Skeletal muscle satellite cell (primary cell): ENCODE measurements around the gene SYNJ2.

ENCODE experiments used
- H3K27me3 ChIP-seq: 2 replicates; pipeline ENCODE4 v1.7.0; 2013; ENCODE audit warnings: low read length; ENCODE audit not compliant: control insufficient read depth, insufficient read depth
- H3K36me3 ChIP-seq: 2 replicates; pipeline ENCODE4 v1.7.0; 2013; ENCODE audit warnings: mild to moderate bottlenecking, control low read depth, low read length; ENCODE audit not compliant: insufficient read depth
- H3K4me1 ChIP-seq: 2 replicates; pipeline ENCODE4 v1.7.0; 2013; ENCODE audit warnings: low read length; ENCODE audit not compliant: control insufficient read depth, insufficient read depth
- H3K4me2 ChIP-seq: 2 replicates; pipeline ENCODE4 v1.7.0; 2013; ENCODE audit warnings: mild to moderate bottlenecking, low read length
- H3K4me3 ChIP-seq: 2 replicates; pipeline ENCODE4 v1.7.0; 2013; ENCODE audit warnings: low read length
- H3K9ac ChIP-seq: 2 replicates; pipeline ENCODE4 v1.7.0; 2013; ENCODE audit warnings: mild to moderate bottlenecking, low read depth, low read length, moderate library complexity
- H3K9me3 ChIP-seq: replicated peaks from 2 replicates; pipeline ENCODE4 v1.7.0; 2013; ENCODE audit warnings: mild to moderate bottlenecking, control low read depth, low read length

Gene SYNJ2

DNA sequence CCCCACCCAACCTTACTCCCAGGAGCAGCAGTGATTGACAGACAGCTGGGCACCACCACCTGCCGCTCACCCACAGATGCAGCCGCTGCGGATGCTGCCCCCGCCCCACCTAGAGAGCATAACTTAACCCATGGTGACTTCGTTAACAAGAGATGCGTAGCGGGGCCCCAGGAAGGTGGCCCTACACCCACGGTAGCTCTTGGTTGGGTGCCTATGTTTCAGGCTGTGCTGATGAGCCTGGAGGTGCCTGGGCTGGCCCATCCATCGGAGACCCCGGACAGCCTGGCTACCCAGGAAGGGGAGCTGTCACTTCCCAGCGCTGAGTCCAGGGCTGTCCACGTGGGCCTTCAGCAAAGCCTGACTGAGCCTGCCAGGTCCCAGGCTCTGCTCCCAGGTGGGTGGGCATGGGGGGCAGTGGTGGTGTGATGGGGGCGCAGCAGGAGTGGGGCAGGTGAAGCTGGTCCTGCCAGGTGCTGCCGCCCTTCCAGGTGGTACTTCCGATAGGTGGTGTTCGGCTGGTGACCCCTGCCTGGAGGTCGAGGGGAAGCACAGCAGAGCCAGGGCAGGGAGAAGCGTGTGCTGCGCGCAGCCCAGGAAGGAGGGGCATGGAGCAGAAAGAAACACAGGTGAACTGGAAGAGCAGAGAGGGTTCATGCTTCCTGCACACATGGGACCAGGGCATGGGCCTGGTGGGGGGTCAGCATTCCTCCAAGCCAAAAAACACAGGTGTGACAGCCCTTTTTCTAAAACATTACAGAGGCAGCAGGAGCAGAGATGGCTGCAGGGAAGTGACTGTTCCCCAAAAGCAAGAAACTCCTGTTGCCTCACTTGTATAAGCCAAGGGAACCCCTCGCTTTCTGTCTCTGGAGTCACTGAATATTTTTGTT is 56.9 kb downstream of the SYNJ2 start:
- Histone ChIP-seq H3K9me3 (no peaks in the 10 kb centered on the region), H3K9ac (no peak overlapping the region), H3K4me3 (no peak overlapping the region), H3K36me3 (peaks cover 50% of the 10 kb centered on the region), H3K4me2 (no peak overlapping the region), H3K4me1 (peaks cover 67% of the 10 kb centered on the region), H3K27me3 (no peaks in the 10 kb centered on the region)

DNA sequence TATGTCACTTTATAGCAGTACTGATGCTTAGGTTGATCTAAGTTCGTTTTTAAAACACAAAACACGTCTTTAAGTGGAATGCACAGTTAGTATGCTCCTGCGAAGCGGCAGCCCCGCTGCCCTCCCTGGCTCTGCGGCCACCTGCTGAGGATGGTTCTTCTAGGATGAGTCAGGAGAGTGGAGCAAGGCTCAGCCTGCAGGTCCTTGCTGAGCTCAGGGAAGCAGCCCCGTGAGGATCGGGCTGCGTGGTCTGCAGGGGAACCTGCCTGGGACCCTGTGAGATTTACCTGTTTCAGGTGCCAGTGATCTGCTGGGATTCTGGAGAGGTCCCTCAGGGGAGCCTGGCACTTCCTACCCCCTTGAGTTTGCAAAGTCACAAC is 57.5 kb downstream of the SYNJ2 start:
- Histone ChIP-seq H3K36me3 (peaks cover 50% of the 10 kb centered on the region), H3K27me3 (no peaks in the 10 kb centered on the region), H3K4me2 (no peak overlapping the region), H3K4me3 (no peak overlapping the region), H3K9ac (peak overlapping the region; percentile 62), H3K9me3 (no peaks in the 10 kb centered on the region), H3K4me1 (peaks cover 69% of the 10 kb centered on the region)

DNA sequence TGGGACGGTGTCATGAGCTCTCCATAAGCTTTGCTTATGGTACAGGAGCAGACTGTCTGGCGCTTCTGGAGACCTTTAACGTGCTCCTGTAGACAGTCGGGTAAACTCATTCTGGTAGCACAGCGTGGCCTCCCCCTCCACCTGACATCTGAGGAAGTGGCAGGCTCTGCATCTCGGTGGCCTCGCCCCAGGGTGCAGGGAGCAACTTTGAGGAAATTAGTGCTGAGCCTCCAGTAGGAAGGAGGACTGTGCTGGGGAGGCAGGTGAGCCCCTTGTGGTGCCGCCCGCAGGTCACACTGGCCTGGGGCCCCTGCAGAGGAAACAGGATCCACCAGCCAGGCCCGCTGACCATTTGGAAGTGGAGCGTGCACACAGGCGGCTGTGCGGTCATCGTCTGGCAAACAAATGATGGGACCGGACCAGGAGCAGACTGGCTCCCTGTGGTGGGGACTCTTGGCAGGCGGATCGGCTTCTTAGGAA is 57.9 kb downstream of the SYNJ2 start:
- no peaks in the 10 kb centered on the region for H3K27me3 ChIP-seq
- no peaks in the 10 kb centered on the region for H3K9me3 ChIP-seq
- H3K4me2 ChIP-seq, result peak overlapping the region; percentile 72
- H3K9ac ChIP-seq, result peak overlapping the region; percentile 62
- H3K36me3 ChIP-seq, result peaks cover 50% of the 10 kb centered on the region
- peaks cover 70% of the 10 kb centered on the region for H3K4me1 ChIP-seq
- no peak overlapping the region for H3K4me3 ChIP-seq

DNA sequence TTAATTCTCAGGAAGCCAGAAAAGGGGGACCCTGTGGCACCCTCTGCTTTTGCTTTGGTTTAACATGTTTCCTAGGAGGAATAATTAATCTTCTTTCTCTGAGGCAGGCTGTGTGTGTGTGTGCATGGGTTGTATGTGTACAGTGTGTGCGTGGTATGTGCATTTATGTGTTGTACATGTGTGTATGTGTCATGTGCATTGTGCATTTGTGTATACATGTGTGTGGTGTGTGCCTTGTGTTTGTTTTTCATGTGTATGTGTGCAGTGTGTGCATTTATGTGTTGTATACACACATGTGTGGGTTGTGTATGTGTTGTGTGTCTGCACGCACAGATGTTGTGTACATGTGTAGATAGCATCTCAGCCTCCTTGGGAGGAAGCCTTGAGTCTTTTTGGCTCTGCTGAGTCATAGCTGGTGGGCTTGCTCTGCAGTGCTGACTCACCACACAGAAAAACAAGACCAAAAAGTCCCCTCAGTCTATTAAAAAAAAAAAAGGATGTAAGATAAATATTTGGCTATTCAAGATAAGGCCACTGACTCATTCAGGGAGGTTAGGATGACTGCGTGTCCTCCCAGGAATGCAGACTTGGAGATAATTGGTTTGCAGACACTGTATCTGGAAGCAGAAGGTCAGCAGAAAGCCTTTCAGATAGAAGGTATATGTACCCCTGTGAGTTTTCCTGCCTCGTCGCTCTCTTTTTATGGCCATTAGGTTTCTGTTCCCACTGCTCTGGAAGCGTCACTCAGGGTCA is 58.6 kb downstream of the SYNJ2 start:
- Histone ChIP-seq H3K4me3 (peak overlapping the region; percentile 46), H3K9me3 (no peaks in the 10 kb centered on the region), H3K4me2 (peak overlapping the region; percentile 72), H3K36me3 (peaks cover 52% of the 10 kb centered on the region), H3K9ac (peak overlapping the region; percentile 68), H3K27me3 (no peaks in the 10 kb centered on the region), H3K4me1 (peaks cover 70% of the 10 kb centered on the region)

DNA sequence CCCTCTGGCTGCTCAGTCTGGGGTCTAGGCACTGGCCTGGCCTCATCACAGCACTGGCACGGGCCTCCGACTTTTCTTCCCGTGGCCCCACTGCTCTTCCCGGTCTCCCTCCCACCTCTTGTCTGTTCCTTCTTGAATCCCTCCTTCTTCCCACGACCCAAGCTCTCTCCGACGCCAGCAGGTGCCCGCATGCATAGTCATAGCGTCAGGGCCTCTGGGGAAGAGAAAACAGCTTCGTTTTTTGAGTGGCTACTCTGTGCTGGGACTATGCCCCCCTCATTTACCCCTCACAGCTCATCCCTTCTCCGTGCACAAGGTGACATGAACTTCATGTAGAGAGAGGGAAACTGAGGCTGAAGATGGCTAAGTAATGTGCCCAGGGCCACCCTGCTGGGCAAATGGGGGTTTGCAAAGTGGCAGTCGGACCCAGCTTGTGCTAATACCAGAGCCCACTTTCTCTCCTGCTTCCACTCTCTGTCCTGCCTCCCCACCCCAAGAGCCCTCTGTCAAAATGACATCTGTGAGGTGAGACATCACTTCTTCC is 59.2 kb downstream of the SYNJ2 start:
- peak overlapping the region; percentile 72 for H3K4me2 ChIP-seq
- H3K27me3 ChIP-seq, result no peaks in the 10 kb centered on the region
- H3K9ac ChIP-seq, result peak overlapping the region; percentile 68
- peaks cover 76% of the 10 kb centered on the region for H3K4me1 ChIP-seq
- peaks cover 55% of the 10 kb centered on the region for H3K36me3 ChIP-seq
- no peaks in the 10 kb centered on the region for H3K9me3 ChIP-seq
- peak overlapping the region; percentile 37 for H3K4me3 ChIP-seq

DNA sequence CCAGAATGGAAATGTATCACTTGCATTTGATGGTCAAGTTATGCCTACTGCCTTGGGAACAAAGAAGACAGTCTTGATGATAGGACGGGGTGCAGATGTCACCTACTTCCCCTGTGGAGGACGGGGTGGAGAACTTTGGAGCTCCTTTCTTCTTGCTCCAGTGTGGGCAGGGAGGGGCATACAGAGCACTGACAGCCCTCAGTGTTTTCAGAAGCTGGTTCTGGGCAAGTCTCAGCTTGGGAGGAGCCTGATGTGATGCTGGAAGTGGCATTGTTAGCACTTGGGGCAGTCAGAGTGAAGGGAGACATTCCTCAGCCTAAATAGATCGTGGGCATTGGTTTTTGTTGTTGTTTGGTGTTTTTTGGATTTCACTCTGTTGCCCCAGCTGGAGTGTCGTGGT is 59.7 kb downstream of the SYNJ2 start:
- H3K4me3 ChIP-seq, result no peak overlapping the region
- H3K4me2 ChIP-seq, result no peak overlapping the region
- H3K9me3 ChIP-seq, result no peaks in the 10 kb centered on the region
- H3K9ac ChIP-seq, result peak overlapping the region; percentile 68
- no peaks in the 10 kb centered on the region for H3K27me3 ChIP-seq
- H3K36me3 ChIP-seq, result peaks cover 52% of the 10 kb centered on the region
- peaks cover 79% of the 10 kb centered on the region for H3K4me1 ChIP-seq

DNA sequence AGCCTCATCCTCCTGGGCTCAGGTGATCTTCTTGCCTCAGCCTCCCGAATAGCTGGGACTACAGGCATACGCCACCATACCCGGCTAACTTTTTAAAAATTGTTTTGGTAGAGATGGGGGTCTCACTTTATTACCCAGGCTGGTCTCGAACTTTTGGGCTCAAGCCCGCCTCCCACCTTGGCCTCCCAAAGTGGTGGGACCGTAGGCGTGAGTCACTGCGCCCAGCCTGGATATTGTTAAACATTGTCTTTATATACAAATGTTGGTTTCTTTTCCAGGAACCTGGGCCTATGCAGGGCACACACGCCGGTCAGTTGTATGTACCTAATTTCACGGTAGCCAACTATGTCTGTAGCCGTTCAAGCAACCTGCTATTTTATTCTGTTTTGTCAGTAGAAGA is 60.1 kb downstream of the SYNJ2 start:
- H3K36me3 ChIP-seq, result peaks cover 54% of the 10 kb centered on the region
- H3K9ac ChIP-seq, result no peak overlapping the region
- no peak overlapping the region for H3K4me3 ChIP-seq
- no peaks in the 10 kb centered on the region for H3K27me3 ChIP-seq
- H3K9me3 ChIP-seq, result no peaks in the 10 kb centered on the region
- peaks cover 83% of the 10 kb centered on the region for H3K4me1 ChIP-seq
- H3K4me2 ChIP-seq, result no peak overlapping the region

DNA sequence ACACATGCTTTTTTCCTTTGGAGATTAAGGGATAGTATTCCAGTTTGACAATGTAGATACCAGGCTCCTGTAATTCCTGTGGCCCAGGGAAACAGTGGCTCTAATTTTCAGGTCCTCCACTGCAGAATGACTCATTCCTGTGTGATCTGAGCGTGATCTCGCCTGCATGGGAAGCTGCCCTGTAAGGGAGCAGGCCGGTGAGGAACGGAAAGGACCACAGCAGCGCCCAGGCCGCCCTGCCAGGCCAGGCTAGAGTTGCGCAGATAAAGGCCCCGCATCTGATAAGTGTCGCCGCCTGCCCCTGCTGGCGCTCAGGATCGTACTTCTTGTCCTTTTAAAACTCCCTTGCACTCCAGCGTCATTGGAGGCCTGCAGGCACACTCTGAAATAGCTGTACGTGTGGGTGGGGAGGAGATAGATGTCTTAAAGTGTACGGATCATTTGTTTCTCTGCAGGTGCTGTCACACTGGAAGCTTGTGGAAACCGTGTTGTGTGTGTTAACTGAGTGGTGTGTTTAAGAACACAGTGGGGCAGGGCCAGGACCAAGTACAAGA is 60.7 kb downstream of the SYNJ2 start:
- Histone ChIP-seq H3K9me3 (no peaks in the 10 kb centered on the region), H3K27me3 (no peaks in the 10 kb centered on the region), H3K36me3 (peaks cover 60% of the 10 kb centered on the region), H3K9ac (no peak overlapping the region), H3K4me3 (no peak overlapping the region), H3K4me1 (peaks cover 88% of the 10 kb centered on the region), H3K4me2 (no peak overlapping the region)

DNA sequence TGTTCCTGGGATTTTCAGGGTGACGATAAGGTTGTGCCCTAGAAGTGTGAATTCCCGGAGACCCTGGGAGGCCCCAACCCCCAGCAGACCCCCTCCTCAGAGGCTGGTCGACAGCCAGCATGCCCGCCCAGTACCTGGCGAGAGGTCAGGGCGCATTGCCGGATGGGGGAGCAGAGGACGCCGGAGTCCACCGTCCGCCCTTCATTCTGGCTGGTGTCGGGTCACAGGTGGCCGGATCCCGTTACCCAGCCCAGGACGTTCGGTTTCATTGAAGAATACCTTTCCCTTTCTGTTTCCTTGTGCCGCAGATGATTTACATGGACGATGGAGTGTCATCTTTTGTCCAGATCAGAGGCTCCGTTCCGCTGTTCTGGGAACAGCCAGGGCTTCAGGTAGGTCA is 61.3 kb downstream of the SYNJ2 start:
- H3K36me3 ChIP-seq, result peaks cover 57% of the 10 kb centered on the region

DNA sequence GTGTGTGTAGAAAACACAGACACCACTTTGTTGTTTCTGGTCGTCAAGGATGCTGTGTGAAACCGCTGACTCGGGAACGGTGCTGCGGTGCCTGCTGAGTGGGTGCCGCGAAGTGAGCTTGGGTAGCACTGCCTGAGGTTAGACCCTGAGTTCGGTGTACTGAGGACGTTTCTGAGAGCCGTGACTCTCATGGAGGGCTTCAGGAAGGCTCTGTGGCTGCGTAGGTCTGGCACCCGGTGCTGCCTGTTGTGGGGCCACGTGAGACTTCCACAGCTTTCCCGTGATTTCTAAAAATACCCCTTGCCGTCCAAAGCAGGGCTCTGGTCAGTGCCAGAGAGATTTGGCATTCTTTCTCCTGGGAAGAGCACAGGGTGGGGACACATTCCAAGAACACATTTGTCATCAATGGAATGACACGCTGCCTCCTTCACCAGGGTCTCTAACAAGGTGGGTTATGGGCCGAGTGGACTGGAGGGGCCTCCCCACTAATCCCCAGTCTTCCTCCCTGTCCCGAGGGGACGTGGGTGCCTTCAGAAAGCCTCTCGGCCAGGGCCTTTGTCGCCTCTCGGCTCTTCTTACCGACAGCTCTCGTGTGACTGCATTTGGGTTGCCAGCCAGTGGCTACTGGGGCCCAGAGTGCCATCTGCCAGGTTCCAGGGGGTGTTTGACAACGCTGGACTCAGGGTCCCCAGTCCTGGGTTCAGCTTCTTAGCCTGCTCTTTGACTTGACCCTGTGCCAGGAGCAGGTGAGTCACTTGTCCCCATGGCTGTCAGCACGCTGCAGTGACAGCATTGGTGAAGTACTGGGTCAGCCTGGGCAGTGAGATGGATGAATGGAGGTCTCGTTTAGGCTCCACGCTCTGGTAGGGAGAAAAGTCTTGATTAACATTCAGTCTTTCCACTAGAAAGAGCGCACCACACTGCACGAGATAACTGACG is 62.2 kb downstream of the SYNJ2 start:
- Histone ChIP-seq H3K9ac (peak overlapping the region; percentile 36), H3K27me3 (no peaks in the 10 kb centered on the region), H3K4me3 (no peak overlapping the region), H3K36me3 (peaks cover 49% of the 10 kb centered on the region), H3K9me3 (no peaks in the 10 kb centered on the region), H3K4me2 (no peak overlapping the region), H3K4me1 (peaks cover 76% of the 10 kb centered on the region)

More for the DNA sequence above, 61.3 kb downstream of the SYNJ2 start:
- Histone ChIP-seq H3K9me3 (no peaks in the 10 kb centered on the region), H3K27me3 (no peaks in the 10 kb centered on the region), H3K4me2 (no peak overlapping the region), H3K4me1 (peaks cover 84% of the 10 kb centered on the region), H3K4me3 (no peak overlapping the region), H3K9ac (no peak overlapping the region)
